RKO (cell line): ENCODE results near the gene MACROD1.
"Not testable (repeated sequence)": the region's sequence is repeated elsewhere in the genome, so short reads cannot be mapped to it uniquely, and the experiment has no call there.

Experiments used
- DNase-seq: peaks from one replicate; pipeline ENCODE4 v3.0.0-alpha.2; 2016; ENCODE audit warnings: low spot score

Gene MACROD1

DNA sequence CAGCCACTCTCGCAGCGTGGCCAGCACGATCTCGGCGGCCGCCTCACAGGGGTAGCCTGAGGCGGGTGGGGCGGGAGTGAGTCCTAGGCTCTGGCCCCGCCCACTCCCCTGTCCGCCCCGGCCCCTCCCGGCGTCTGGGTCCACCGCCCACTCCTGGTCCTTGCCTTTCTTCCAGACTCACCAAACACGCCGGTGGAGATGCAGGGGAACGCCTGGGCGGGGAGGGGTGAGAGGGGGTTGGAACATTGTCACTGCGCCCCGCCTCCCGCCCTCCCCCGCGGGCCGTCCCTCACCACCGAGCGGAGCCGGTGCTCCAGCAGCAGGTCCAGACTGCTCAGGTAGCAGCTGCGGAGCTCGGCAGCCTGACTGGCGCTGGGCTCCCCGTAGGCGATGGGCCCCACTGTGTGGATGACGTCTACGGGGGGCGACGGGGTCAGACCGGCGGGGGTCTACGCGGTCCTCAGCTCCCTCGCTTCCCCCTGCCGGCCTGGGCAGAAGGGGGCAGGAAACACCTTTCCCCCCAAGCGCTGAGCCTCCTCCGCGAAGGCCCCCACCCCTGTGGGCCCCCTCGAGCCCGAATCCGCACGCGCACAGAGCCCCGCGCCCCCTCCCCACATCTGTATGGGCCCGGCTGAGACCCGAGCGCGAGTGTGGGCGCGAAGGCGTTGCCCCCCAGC is 166.4 kb downstream of the MACROD1 start:
- no peak for DNase-seq

DNA sequence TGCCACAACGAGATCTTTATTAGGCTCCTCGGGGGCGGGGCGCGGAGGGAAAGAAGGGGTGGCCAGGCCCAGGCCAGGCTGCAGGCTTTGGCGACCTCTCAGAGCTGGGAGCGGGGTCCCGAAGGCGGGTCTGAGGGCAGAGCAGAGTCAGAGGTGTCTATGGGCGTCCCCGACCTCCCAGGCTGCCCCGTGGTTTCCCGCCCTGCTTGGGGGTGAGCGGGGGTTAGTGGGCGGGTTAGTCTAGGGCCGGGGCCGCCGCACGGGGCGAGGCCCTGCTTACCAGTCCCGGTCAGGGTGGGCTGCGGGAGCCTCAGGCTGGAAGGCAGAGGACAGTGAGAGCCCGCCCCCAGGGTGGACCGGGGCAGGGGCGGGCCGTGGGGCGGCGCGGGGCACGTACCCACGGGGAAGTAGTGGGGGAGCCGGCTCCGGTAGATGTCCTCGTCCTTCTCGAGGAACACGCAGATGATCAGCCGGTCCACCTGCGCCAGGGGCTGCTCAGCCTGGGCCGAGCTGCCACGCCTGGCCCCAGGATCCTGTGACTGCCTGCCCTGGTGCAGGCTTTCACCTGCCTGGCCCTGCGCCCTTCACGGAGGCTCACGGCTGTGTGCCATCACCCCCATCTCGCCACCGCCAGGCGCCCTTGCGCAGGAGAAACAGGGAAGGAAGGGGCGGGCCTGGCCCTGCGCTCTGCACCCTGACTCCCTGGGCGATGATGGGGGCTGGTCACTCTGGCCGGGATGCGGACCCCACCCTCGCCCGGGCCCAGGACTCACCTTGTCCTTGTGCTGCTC is 167.2 kb downstream of the MACROD1 start:
- no peak for DNase-seq

DNA sequence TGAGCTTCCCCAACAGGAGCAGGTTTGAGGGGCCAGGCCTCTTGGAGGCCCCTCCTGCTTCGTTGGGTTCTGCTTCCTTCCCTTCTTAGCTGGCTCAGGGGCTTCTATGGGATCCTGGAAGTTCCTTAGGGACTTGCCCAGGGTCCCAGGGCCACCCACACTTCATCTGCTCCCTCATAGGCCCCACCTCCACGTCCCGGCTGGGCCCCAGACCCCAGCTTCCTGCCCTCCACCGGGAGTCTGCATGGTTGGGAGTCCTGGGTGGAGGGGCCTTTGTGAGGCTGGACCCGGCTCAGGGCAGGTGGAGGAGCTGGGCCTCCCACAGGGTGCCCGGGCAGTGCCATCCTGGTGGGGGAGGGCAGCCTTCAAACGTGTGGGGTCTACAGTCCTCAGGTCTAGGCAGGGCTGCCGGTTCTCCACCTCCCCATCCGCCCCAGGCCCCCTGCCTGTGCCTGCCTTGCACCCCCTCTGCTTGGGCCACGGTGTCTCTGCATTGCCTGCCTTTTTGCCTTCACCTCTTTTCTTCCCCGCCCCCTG is 168.0 kb downstream of the MACROD1 start:
- DNase-seq, result no peak

DNA sequence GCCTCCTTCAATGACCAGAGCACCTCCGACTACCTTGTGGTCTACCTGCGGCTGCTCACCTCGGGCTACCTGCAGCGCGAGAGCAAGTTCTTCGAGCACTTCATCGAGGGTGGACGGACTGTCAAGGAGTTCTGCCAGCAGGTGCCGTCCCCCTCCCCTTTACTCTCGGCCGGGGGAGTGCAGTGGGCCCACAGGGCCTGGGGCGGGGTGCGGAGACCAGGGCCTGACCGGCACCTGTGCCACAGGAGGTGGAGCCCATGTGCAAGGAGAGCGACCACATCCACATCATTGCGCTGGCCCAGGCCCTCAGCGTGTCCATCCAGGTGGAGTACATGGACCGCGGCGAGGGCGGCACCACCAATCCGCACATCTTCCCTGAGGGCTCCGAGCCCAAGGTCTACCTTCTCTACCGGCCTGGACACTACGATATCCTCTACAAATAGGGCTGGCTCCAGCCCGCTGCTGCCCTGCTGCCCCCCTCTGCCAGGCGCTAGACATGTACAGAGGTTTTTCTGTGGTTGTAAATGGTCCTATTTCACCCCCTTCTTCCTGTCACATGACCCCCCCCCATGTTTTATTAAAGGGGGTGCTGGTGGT is 168.7 kb downstream of the MACROD1 start:
- DNase-seq, result no peak

DNA sequence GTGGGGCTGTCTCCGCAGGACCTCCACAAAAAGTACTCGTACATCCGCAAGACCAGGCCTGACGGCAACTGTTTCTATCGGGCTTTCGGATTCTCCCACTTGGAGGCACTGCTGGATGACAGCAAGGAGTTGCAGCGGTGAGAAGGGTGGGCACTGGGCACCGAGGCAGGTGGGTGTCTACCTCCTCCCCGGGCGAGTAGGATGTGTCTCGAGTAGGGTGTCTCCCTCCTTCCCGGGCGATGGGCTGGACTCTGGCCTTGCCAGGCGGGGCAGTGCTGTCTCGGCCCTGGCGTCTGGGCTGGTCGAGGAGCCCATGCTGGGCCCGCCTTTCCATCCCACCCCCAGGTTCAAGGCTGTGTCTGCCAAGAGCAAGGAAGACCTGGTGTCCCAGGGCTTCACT is 169.4 kb downstream of the MACROD1 start:
- no peak for DNase-seq

DNA sequence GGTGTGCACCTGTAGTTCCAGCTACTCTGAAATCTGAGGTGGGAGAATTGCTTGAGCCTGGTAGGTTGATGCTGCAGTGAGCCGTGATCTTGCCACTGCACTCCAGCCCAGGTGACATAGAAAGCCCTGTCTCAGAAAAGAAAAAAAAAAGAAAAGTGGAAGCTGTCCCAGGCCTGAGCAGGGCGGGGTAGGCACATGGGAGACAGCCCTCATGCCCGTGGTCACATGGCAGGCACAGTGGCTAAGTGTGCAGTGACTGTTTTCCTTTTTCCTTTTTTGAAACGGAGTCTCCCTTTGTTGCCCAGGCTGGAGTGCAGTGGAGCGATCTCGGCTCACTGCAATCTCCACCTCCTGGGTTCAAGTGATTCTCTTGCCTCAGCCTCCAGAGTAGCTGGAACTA is 171.9 kb downstream of the MACROD1 start:
- DNase-seq, result no peak

DNA sequence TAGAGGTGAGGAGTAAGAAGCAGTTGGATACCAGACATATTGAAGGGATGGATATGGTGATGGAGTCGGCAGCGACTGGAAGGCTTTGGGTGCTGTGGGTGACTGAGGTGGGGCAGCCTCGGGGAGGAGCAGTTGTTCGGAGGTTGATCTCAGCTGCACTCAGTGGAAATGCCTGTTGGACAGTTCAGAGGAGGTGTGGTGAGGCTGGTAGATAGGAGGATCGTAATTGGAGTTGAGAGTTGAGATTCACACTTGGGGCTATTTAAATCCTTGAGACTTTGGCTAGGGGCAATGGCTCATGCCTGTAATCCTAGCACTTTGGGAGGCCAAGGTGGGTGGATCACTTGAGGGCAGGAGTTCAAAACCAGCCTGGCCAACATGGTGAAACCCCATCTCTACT is 172.8 kb downstream of the MACROD1 start:
- no peak for DNase-seq

DNA sequence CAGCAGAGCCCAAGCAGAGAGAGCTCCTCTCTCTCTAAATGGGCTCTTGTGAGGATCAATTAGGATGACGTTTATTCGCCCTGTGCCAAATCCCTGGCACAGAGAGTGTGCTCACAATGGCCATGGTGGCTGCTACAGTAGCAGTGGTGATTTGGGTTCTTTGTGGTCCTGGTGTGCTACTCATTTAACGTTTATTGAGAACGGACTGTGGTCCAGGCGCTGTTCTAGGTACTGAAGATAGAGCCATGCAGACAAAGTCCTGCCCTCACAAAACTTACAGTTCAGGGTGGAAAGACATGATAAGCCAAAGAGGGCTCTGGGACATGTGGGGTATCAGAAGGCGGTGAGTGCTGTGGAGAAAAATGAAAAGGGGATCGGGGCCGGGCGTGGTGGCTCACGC is 174.4 kb downstream of the MACROD1 start:
- no peak for DNase-seq

DNA sequence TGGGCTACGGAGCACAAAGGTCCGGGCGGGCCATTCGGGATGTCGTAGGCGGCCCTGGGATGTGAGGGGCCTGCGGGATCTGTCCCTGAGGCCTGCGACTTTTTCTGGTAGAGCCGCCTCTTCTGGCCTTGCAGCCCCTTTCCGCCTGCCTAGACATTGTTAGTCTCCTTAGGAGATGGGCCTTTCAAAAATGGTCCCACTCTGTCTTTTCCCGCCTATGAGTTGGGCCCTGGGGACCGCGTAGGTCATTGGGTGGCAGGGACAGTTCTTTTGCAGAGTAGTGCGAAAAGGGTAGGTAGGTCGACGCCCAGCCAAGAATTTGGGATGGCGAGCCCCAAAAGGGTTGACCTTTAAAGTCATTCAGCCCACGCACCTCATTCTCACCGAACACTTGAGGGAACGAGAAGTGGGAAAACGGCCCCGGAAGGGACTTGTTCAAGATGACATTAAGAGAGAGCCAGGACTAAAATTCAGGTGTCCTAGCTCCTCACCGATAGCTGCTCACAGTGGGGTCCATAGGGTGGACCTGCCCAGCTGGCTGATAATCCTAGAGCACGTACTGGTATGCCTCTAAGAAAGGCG is 178.9 kb downstream of the MACROD1 start:
- no peak for DNase-seq

DNA sequence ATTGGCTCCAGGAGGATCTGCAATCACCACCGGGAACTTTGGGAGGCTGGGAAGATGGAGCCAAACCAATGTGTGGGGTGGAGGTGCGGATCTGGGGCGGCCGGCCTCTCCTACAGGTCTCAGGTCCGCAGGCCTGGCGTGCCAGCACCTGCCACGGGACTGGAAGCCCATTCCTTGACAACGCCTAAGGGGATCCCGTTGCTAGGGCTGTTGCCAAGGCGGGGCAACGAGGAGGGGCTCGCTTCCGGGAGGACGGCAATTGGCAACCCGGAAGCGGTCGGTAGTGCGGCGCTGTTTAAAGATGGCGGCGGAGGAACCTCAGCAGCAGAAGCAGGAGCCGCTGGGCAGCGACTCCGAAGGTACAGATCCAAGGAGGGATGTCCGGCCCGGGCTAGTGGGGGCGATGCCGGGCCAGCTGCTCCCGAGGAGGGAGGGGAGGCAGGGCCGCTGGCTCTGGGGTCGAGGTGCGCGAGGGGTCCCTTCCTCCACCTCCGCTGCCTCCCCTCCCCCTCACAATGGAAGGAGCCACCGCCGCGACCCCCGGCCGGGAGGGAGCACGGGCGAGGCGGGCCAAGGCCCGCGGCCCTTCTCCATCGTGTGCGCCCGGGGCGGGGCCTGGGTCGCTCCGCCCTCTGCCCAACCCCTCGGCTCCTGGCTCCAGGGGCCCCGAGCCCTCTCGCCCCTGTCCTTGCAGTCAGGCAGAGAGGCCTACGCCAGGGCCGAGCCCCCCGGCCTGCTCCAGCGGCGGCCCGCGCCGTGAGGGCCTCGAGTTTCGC is 179.6 kb downstream of the MACROD1 start, which contains the start of gene OTUB1:
OTUB1 (plus strand) TSS at position 283 of the 776 bp plus-strand sequence; CDS start at position 302, 19 bp downstream.
- DNase-seq, result peak; percentile 92

DNA sequence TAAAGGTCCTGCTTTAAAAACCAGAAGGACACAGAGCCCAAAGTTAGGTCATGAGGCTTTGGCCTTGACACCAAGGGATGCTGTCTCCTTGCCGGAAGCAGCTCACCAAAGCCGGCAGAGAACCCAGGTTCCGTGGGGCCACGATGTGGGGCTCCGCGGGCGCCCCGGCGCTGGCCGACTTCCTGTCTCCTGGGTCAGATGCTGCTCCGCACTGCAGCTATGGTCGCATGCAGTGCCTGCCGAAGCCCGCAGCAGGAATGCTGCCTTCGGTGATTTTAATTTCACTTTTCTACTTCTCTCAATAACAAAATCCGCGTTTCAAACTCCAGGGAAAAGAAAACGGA is 180.1 kb downstream of the MACROD1 start:
- peak; percentile 58 for DNase-seq

DNA sequence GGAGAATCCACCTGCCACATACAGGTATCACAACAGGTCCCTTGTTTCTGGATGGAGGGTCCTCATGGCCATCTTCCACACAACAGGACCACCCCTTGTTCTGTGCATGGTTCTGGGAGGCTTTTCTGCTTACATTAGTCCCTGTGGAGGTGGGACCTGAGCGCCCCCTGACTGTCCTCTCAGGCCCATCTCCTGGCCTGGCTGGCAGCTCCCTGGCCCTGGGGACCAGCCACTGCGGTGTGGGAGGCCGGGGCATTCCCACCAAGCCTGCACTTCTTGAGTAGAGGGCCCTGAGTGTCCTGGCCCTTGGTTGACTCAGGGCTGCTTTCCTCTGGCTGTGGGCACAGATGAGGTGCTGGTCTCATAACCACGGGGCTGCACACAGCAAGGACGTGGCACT is 186.5 kb downstream of the MACROD1 start:
- no peak for DNase-seq

DNA sequence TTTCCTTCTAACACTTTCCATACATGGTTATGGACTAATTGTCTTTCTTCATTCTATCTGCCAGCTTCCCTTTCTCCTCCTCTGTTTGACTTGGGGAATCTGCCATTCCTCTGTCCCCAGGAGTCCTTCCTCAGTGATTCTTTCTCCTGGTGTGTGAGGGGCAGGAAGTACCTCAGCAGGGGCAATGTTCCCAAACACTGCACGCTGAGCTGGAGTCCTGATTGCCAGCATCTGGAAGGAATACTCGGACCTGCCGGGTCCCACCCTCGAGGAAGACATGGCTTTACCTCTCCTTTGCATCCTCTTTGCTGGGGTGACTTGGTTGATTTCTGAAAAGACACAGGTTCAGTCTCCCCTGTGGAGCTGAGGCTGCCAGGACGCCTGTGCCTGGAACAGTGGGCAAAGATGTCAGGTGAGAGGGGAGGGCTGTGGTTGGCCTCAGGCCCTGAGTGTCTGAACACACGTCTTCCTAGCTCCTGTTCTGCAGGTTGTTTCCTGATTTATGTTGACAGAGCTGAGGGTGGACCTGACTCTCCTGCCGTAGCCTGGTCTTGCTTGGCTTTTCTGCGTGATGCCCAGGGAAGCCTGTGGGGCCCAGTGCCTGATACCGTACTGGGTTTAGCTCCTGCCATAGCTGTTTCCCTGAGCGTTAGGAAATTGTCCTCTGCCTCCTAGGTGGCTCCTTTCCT is 187.2 kb downstream of the MACROD1 start:
- DNase-seq, result no peak

DNA sequence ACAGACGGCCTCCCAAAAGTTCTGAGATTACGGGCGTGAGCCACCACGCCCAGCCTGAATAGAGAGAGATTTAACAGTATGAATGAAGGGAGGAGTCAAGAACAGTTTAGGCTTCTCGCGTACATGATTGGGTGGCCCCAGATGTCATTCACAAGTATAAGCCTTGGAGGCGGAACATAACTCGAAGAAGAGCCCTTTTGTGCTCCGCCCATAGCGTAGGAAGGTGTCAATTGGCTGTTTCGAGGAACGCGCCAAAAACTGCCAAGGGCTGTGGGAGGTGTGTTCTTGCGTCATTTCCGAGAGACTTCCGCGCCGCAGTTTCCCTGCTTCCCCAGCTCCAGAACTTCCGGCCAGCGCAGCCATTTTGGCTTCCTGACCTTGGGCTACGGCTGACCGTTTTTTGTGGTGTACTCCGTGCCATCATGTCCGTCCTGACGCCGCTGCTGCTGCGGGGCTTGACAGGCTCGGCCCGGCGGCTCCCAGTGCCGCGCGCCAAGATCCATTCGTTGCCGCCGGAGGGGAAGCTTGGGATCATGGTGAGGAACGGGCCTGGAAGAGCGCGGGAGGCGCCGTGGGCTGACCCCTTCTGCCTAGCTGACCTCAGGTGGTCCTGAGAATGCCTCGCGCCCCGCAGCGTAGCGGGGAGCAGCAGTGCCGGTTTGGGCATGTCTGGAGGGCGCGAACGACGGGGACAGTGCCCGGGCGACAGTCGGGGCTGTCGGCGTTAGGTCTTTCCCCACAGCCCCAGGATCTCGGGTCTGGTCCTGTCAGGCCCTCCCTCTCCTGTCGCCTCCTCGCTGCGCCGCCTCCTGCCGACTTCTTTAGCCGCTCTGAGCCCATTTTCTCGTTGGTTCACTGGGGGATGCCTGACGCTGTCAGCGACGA is 191.4 kb downstream of the MACROD1 start, which contains the start of gene COX8A:
COX8A (plus strand) TSS at position 362 of the 885 bp plus-strand sequence; CDS start at position 423, 61 bp downstream.
- DNase-seq, result peak; percentile 100

DNA sequence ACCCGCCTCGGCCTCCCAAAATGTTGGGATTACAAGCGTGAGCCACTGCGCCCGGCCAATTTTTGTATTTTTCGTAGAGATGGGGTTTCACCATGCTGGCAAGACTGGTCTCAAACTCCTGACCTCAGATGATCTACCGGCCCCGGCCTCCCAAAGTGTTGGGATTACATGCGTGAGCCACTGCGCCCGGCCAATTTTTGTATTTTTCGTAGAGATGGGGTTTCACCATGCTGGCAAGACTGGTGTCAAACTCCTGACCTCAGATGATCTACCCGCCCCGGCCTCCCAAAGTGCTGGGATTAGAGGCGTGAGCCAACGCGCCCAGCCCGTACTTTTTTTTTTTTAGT is 192.0 kb downstream of the MACROD1 start:
- DNase-seq, result not testable (repeated sequence)

DNA sequence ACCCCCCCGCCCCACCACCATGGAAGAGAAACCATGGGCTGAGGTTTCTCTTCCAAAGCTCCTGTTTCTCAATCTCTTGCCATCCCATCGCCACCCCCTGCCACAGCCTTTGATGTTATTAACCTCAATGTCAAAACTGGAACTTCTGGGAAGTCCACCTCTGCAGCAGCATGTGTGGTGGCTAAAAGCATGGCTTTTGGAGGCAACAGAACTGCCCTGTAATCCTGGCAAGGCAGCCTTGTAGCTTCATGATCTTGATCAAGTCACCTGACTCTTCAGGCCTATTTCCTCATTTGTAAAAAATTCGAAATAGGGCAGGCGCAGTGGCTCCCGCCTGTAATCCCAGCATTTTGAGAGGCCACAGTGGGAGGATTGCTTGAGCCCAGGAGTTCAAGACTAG is 195.0 kb downstream of the MACROD1 start:
- no peak for DNase-seq

DNA sequence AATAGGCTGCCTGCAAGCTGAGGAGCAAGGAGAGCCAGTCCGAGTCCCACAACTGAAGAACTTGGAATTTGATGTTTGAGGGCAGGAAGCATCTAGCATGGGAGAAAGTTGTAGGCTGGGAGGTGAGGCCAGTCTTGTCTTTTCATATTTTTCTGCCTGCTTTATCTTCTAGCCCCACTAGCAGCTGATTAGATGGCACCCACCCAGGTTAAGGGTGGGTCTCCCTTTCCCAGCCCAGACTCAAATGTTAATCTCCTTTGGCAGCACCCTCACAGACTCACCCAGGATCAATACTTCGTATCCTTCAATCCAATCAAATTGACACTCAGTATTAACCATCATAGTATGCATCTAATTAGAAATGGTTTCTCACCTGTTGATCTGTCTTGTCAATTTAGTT is 196.5 kb downstream of the MACROD1 start:
- no peak for DNase-seq

DNA sequence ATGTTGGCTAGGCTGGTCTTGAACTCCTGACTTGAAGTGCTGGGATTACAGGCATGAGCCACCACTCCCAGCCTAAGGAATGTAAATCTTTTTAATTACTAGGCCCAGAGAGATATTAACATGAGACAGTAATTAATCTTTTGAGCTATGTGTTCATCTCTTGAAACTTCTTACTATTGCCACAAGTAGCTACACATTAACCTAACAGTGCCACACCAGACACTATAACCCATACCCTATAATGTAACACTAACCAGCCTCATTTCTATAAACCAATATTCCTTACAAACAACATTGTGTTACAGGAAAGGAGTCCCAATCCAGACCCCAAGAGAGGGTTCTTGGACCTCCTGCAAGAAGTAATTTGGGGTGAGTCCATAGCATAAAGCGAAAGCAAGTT is 199.5 kb downstream of the MACROD1 start:
- no peak for DNase-seq

DNA sequence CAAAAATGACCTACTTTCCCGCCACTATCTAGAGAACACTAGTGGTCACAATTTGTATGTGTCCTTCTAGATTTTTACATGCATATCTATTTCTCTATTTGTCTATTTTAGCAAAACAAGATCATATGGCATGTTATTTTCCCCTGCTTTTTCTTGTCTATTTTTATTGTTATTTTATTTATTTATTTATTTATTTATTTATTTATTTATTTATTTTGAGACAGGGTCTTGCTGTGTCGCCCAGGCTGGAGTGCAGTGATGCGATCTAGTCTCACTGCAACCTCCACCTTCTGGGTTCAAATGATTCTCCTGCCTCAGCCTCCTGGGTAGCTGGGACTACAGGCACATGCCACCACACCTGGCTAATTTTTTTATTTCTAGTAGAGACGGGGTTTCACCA is 202.0 kb downstream of the MACROD1 start:
- DNase-seq, result not testable (repeated sequence)
